ENCODE data around the gene ZNF14. TPM values are rescaled to one million over a fixed set of nuclear protein-coding genes. Genes with fewer than 3 reads are reported as not detected.

The ZNF14 gene
- total and polyA plus RNA-seq, 2 of the 4 experiments (the other 2 are of a cell fraction), result 1.2 to 5.4 TPM

DNA sequence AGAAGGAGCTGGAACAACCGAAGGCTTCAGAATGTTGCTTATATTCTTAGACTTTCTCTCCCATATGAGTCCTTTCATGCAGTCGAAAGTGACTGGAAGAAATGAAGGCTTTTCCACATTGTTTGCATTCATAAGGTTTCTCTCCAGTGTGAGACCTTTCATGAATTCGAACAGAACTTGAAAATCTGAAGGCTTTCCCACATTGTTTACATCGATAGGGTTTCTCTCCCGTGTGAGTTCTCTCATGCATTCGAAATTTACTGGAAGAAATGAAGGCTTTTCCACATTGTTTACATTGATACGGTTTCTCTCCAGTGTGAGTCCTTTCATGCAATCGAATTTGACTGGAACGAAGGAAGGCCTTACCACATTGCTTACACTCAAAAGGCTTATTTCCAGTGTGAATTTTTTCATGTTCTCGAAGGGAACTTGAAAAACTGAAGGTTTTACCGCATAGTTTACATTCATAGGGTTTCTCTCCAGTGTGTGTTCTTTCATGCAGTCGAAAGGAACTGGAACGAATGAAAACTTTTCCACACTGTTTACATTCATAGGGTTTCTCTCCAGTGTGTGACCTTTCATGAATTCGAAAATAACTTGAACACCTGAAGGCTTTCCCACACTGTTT lies 21.5 kb downstream of the ZNF14 start:
- Histone ChIP-seq H3K79me1 (ENCODE audit: low read depth in 1 of 2, low read length in 2 of 2) (peaks cover 0 to 3% of the 10 kb centered on the region in 2 experiments; a peak in 1 of 4 replicates), H4K8ac (ENCODE audit: low read depth in 2 of 2, low read length in 2 of 2) (no peak overlapping the region), H3K4me2 (ENCODE audit: low read depth, low read length) (no peak overlapping the region), H2AFZ (replicated peaks; ENCODE audit: low read length, poor library complexity) (no peak overlapping the region), H3K56ac (ENCODE audit: extremely low read depth, insufficient read depth, low read length) (no peak overlapping the region), H3K27ac (ENCODE audit: insufficient read depth, low read length) (no peak overlapping the region), H3K9me3 (ENCODE audit: control insufficient read depth, insufficient read depth, low read length) (peaks cover 89% of the 10 kb centered on the region), H2AK5ac (ENCODE audit: low read depth, low read length) (no peak overlapping the region), H4K20me1 (ENCODE audit: insufficient read depth, low read length) (no peaks in the 10 kb centered on the region), H2BK20ac (ENCODE audit: low read depth, low read length) (no peak overlapping the region), H3K27me3 (ENCODE audit: control insufficient read depth, insufficient read depth, low read length) (no peaks in the 10 kb centered on the region), H3K4me3 (ENCODE audit: insufficient read depth, low read depth, low read length) (no peak overlapping the region), H3K14ac (replicated peaks; ENCODE audit: low read depth, low read length) (no peak overlapping the region), H3K9ac (ENCODE audit: low read depth, low read length) (no peak overlapping the region), H2BK120ac (ENCODE audit: low read depth, low read length) (no peak overlapping the region), H3K36me3 (ENCODE audit: control insufficient read depth, insufficient read depth, low read length) (peaks cover 39% of the 10 kb centered on the region), H3K23ac (ENCODE audit: low read depth, low read length) (no peak overlapping the region), H2AK9ac (replicated peaks; ENCODE audit: low read depth, low read length, poor library complexity) (no peak overlapping the region), H2BK15ac (ENCODE audit: low read depth, low read length) (no peak overlapping the region), H2BK5ac (ENCODE audit: low read depth, low read length, poor library complexity, severe bottlenecking) (no peak overlapping the region), H3K4me1 (ENCODE audit: control insufficient read depth, insufficient read depth, low read length) (no peaks in the 10 kb centered on the region), H4K91ac (ENCODE audit: insufficient read depth, low read depth, low read length) (no peak overlapping the region), H3K4ac (ENCODE audit: low read depth, low read length) (no peak overlapping the region), H3K9me1 (ENCODE audit: insufficient read depth, low read length) (no peaks in the 10 kb centered on the region), H3K18ac (ENCODE audit: low read depth, low read length) (no peak overlapping the region), H4K5ac (ENCODE audit: low read depth, low read length) (no peak overlapping the region)
- 87% methylated on average over 5 of the region's 14 CpGs; no CpG with 5 or more reads in 1 of the 2 experiments for WGBS, 2 experiments (ENCODE audit: extremely low coverage in 2 of 2, insufficient read length in 1 of 2)
- POLR2A ChIA-PET (ENCODE audit: unreplicated experiment), result no interaction called here
- ATAC-seq (ENCODE audit: low read depth) (no peak), DNase-seq (no peak)
- intact Hi-C loops (cut with micrococcal nuclease) (no loop called here), dilution Hi-C loops (cut with HindIII; ENCODE audit: low sequenced_read_pairs, unreplicated experiment) (no loop called here), in situ Hi-C loops (cut with MboI; ENCODE audit: low sequenced_read_pairs) (no loop called here)
- TF ChIP-seq, protein P1, sequence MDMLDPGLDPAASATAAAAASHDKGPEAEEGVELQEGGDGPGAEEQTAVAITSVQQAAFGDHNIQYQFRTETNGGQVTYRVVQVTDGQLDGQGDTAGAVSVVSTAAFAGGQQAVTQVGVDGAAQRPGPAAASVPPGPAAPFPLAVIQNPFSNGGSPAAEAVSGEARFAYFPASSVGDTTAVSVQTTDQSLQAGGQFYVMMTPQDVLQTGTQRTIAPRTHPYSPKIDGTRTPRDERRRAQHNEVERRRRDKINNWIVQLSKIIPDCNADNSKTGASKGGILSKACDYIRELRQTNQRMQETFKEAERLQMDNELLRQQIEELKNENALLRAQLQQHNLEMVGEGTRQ (IDR thresholded peaks at IDR 0.05; ENCODE audit: low read depth, low read length), result no peak
- TF ChIP-seq MAFK (IDR thresholded peaks at IDR 0.05; ENCODE audit: low read depth, low read length) (no peak), MXI1 (IDR thresholded peaks at IDR 0.05; ENCODE audit: borderline replicate concordance, low read depth, low read length) (no peak), CHD1 (IDR thresholded peaks at IDR 0.05; ENCODE audit: low read depth, low read length) (no peak), NFE2L2 (IDR thresholded peaks at IDR 0.05; ENCODE audit: low read depth, low read length) (no peak), RFX5 (IDR thresholded peaks at IDR 0.05; ENCODE audit: low read depth, low read length) (no peak), MAZ (IDR thresholded peaks at IDR 0.05; ENCODE audit: borderline replicate concordance, low read depth, low read length) (no peak), FOS (IDR thresholded peaks at IDR 0.05; ENCODE audit: low read depth, low read length) (no peak), RCOR1 (IDR thresholded peaks at IDR 0.05; ENCODE audit: insufficient replicate concordance, low read length) (no peak), CEBPB (IDR thresholded peaks at IDR 0.05; ENCODE audit: low read depth, low read length) (no peak), BHLHE40 (IDR thresholded peaks at IDR 0.05; ENCODE audit: low read depth, low read length) (no peak), RAD21 (IDR thresholded peaks at IDR 0.05; ENCODE audit: low read length) (no peak), POLR2A (IDR thresholded peaks at IDR 0.05; ENCODE audit: low read depth, low read length) (no peak), SMC3 (IDR thresholded peaks at IDR 0.05; ENCODE audit: low read depth, low read length) (no peak)
- TF ChIP-seq, protein P2, sequence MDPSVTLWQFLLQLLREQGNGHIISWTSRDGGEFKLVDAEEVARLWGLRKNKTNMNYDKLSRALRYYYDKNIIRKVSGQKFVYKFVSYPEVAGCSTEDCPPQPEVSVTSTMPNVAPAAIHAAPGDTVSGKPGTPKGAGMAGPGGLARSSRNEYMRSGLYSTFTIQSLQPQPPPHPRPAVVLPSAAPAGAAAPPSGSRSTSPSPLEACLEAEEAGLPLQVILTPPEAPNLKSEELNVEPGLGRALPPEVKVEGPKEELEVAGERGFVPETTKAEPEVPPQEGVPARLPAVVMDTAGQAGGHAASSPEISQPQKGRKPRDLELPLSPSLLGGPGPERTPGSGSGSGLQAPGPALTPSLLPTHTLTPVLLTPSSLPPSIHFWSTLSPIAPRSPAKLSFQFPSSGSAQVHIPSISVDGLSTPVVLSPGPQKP (IDR thresholded peaks at IDR 0.05; ENCODE audit: borderline replicate concordance, low read depth, low read length), result no peak
- TF ChIP-seq, protein P3, sequence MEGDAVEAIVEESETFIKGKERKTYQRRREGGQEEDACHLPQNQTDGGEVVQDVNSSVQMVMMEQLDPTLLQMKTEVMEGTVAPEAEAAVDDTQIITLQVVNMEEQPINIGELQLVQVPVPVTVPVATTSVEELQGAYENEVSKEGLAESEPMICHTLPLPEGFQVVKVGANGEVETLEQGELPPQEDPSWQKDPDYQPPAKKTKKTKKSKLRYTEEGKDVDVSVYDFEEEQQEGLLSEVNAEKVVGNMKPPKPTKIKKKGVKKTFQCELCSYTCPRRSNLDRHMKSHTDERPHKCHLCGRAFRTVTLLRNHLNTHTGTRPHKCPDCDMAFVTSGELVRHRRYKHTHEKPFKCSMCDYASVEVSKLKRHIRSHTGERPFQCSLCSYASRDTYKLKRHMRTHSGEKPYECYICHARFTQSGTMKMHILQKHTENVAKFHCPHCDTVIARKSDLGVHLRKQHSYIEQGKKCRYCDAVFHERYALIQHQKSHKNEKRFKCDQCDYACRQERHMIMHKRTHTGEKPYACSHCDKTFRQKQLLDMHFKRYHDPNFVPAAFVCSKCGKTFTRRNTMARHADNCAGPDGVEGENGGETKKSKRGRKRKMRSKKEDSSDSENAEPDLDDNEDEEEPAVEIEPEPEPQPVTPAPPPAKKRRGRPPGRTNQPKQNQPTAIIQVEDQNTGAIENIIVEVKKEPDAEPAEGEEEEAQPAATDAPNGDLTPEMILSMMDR (conservative IDR thresholded peaks at IDR 0.05; ENCODE audit: low read depth, low read length), result no peak
- BruUV-seq (replicated peaks), result no TSS peak
- CTCF ChIA-PET, result no interaction called here
